ENCODE data around the gene KDM3A. TPM values are rescaled to one million over a fixed set of nuclear protein-coding genes. Genes with fewer than 3 reads are reported as not detected.
A peak's percentile ranks its signal among the peaks of the same experiment; 100 is the strongest.

Gene KDM3A
- total RNA-seq, 1 donor from 2014 or later, result 76.2 TPM

DNA sequence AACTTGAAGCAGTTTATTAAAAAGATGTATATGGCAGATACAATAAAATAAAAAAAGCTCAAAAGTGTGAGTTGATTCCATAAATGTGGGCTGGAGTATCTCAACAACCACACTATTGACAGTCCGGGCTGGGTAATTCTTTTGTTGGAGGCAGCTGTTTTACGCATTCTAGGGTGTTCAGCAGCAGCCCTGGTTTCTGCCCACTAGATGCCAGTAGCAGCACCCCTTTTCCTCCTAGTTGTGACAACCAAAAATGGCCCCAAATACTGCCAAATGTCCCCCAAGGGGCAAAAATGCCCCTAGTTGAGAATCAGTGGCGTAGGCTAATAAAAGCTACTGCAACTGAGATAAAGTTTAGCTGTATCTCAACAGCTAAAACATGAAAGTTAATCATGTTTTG, 77.3 kb downstream of the KDM3A start:
- H3K9me3 Mint-ChIP-seq (ENCODE audit: unreplicated experiment), result peaks cover 5% of the 10 kb centered on the region
- H3K4me3 Mint-ChIP-seq (ENCODE audit: unreplicated experiment), result no peak overlapping the region
- H4K20me1 ChIP-seq (ENCODE audit: insufficient read depth, low read length), result peaks cover 5% of the 10 kb centered on the region
- peak overlapping the region; percentile 21 for H3K27ac Mint-ChIP-seq (ENCODE audit: unreplicated experiment)
- no peaks in the 10 kb centered on the region for H3K9me3 ChIP-seq (ENCODE audit: insufficient read depth, low read depth, low read length)
- no peak for TF ChIP-seq EZH2 (IDR thresholded peaks at IDR 0.05; ENCODE audit: insufficient read depth, low read length)
- TF ChIP-seq, protein P1, sequence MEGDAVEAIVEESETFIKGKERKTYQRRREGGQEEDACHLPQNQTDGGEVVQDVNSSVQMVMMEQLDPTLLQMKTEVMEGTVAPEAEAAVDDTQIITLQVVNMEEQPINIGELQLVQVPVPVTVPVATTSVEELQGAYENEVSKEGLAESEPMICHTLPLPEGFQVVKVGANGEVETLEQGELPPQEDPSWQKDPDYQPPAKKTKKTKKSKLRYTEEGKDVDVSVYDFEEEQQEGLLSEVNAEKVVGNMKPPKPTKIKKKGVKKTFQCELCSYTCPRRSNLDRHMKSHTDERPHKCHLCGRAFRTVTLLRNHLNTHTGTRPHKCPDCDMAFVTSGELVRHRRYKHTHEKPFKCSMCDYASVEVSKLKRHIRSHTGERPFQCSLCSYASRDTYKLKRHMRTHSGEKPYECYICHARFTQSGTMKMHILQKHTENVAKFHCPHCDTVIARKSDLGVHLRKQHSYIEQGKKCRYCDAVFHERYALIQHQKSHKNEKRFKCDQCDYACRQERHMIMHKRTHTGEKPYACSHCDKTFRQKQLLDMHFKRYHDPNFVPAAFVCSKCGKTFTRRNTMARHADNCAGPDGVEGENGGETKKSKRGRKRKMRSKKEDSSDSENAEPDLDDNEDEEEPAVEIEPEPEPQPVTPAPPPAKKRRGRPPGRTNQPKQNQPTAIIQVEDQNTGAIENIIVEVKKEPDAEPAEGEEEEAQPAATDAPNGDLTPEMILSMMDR (IDR thresholded peaks at IDR 0.05; ENCODE audit: insufficient read depth, low read depth, low read length), result peak; percentile 8
- H3K27me3 Mint-ChIP-seq (ENCODE audit: low read depth, unreplicated experiment), result no peaks in the 10 kb centered on the region
- no peak overlapping the region for H3K4me3 ChIP-seq (ENCODE audit: insufficient read depth, low read depth, low read length)
- H3K79me2 ChIP-seq (ENCODE audit: insufficient read depth, low read length), result no peaks in the 10 kb centered on the region
- H3K4me1 ChIP-seq (ENCODE audit: insufficient read depth, low read length), result no peaks in the 10 kb centered on the region
- H2AFZ ChIP-seq (ENCODE audit: low read depth, low read length), result no peak overlapping the region
- H3K36me3 ChIP-seq (ENCODE audit: insufficient read depth, low read length), result no peaks in the 10 kb centered on the region
- no peak overlapping the region for H3K9ac ChIP-seq (ENCODE audit: low read length)
- no peaks in the 10 kb centered on the region for H3K4me1 Mint-ChIP-seq (ENCODE audit: low read depth, unreplicated experiment)
- H3K27ac ChIP-seq (ENCODE audit: low read depth, low read length), result no peak overlapping the region
- DNase-seq (ENCODE audit: low read depth) (no peak), FAIRE-seq (no peak)
- H3K4me2 ChIP-seq (ENCODE audit: low read length), result no peak overlapping the region
- H3K36me3 Mint-ChIP-seq (ENCODE audit: low read depth, unreplicated experiment), result peaks cover 7% of the 10 kb centered on the region
- H3K27me3 ChIP-seq (ENCODE audit: insufficient read depth, low read length), result no peaks in the 10 kb centered on the region

DNA sequence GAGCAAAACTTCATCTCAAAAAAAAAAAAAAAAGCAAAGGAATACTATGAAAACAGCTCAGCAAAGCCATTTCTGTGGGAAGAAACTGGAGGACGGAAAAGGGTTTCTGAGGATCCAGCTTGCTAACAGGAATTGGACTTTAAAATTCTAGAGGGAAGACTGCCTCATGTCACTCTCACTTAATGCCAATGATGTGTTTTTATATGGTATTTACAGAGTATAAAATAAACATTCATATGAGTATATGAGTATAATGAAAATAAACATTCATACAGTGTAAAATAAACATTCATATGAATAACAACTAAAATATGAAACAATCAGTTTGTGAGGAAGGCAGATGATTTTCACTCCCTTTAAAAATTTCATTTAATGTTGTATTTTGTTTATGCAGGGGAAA, 78.2 kb downstream of the KDM3A start:
- H3K27me3 Mint-ChIP-seq (ENCODE audit: low read depth, unreplicated experiment), result no peaks in the 10 kb centered on the region
- Histone ChIP-seq H4K20me1 (ENCODE audit: insufficient read depth, low read length) (peaks cover 5% of the 10 kb centered on the region), H3K9ac (ENCODE audit: low read length) (no peak overlapping the region), H3K4me2 (ENCODE audit: low read length) (no peak overlapping the region), H3K36me3 (ENCODE audit: insufficient read depth, low read length) (no peaks in the 10 kb centered on the region), H3K4me1 (ENCODE audit: insufficient read depth, low read length) (no peaks in the 10 kb centered on the region), H3K9me3 (ENCODE audit: insufficient read depth, low read depth, low read length) (no peaks in the 10 kb centered on the region), H3K27ac (ENCODE audit: low read depth, low read length) (no peak overlapping the region), H3K79me2 (ENCODE audit: insufficient read depth, low read length) (no peaks in the 10 kb centered on the region), H3K4me3 (ENCODE audit: insufficient read depth, low read depth, low read length) (no peak overlapping the region), H2AFZ (ENCODE audit: low read depth, low read length) (no peak overlapping the region), H3K27me3 (ENCODE audit: insufficient read depth, low read length) (no peaks in the 10 kb centered on the region)
- H3K36me3 Mint-ChIP-seq (ENCODE audit: low read depth, unreplicated experiment), result peaks cover 7% of the 10 kb centered on the region
- peaks cover 5% of the 10 kb centered on the region for H3K9me3 Mint-ChIP-seq (ENCODE audit: unreplicated experiment)
- H3K4me3 Mint-ChIP-seq (ENCODE audit: unreplicated experiment), result no peak overlapping the region
- TF ChIP-seq EZH2 (IDR thresholded peaks at IDR 0.05; ENCODE audit: insufficient read depth, low read length), result no peak
- TF ChIP-seq, protein P1 (IDR thresholded peaks at IDR 0.05; ENCODE audit: insufficient read depth, low read depth, low read length), result no peak
- FAIRE-seq (no peak), DNase-seq (ENCODE audit: low read depth) (no peak)
- no peaks in the 10 kb centered on the region for H3K4me1 Mint-ChIP-seq (ENCODE audit: low read depth, unreplicated experiment)
- H3K27ac Mint-ChIP-seq (ENCODE audit: unreplicated experiment), result no peak overlapping the region

DNA sequence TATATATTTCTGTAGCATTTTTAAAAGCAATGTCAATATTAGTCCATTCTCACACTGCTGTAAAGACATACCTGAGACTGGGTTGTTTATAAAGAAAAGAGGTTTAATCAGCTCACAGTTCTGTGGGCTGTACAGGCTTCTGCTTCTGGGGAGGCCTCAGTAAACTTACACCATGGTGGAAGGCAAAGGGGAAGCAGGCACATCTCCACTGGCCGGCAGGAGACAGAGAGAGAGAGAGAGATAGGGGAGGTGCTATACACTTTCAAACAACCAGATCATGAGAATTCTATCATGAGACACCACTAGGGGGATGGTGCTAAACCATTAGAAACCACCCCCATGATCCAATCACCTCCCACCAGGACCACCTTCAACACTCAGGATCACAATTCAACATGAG, 79.0 kb downstream of the KDM3A start:
- H3K4me1 Mint-ChIP-seq (ENCODE audit: low read depth, unreplicated experiment), result no peaks in the 10 kb centered on the region
- no peaks in the 10 kb centered on the region for H3K9me3 ChIP-seq (ENCODE audit: insufficient read depth, low read depth, low read length)
- no peaks in the 10 kb centered on the region for H3K27me3 ChIP-seq (ENCODE audit: insufficient read depth, low read length)
- no peak for DNase-seq (ENCODE audit: low read depth)
- no peak overlapping the region for H3K9ac ChIP-seq (ENCODE audit: low read length)
- no peak overlapping the region for H3K4me3 Mint-ChIP-seq (ENCODE audit: unreplicated experiment)
- H3K4me2 ChIP-seq (ENCODE audit: low read length), result no peak overlapping the region
- peaks cover 5% of the 10 kb centered on the region for H4K20me1 ChIP-seq (ENCODE audit: insufficient read depth, low read length)
- TF ChIP-seq EZH2 (IDR thresholded peaks at IDR 0.05; ENCODE audit: insufficient read depth, low read length), result no peak
- TF ChIP-seq, protein P1 (IDR thresholded peaks at IDR 0.05; ENCODE audit: insufficient read depth, low read depth, low read length), result no peak
- no peaks in the 10 kb centered on the region for H3K36me3 ChIP-seq (ENCODE audit: insufficient read depth, low read length)
- peaks cover 7% of the 10 kb centered on the region for H3K36me3 Mint-ChIP-seq (ENCODE audit: low read depth, unreplicated experiment)
- H3K79me2 ChIP-seq (ENCODE audit: insufficient read depth, low read length), result no peaks in the 10 kb centered on the region
- no peak overlapping the region for H3K27ac ChIP-seq (ENCODE audit: low read depth, low read length)
- no peaks in the 10 kb centered on the region for H3K4me1 ChIP-seq (ENCODE audit: insufficient read depth, low read length)
- FAIRE-seq, result no peak
- H3K27ac Mint-ChIP-seq (ENCODE audit: unreplicated experiment), result no peak overlapping the region
- no peak overlapping the region for H3K4me3 ChIP-seq (ENCODE audit: insufficient read depth, low read depth, low read length)
- H2AFZ ChIP-seq (ENCODE audit: low read depth, low read length), result no peak overlapping the region
- peaks cover 5% of the 10 kb centered on the region for H3K9me3 Mint-ChIP-seq (ENCODE audit: unreplicated experiment)
- H3K27me3 Mint-ChIP-seq (ENCODE audit: low read depth, unreplicated experiment), result no peaks in the 10 kb centered on the region

Data from astrocyte (in vitro differentiated cells and primary cell).